Measurements from ENCODE around the gene CATSPERZ. TPM values are rescaled to one million over a fixed set of nuclear protein-coding genes. Genes with fewer than 3 reads are reported as not detected.
A peak's percentile ranks its signal among the peaks of the same experiment; 100 is the strongest.

The CATSPERZ gene
- total and polyA plus RNA-seq, 9 donors = not detected

DNA sequence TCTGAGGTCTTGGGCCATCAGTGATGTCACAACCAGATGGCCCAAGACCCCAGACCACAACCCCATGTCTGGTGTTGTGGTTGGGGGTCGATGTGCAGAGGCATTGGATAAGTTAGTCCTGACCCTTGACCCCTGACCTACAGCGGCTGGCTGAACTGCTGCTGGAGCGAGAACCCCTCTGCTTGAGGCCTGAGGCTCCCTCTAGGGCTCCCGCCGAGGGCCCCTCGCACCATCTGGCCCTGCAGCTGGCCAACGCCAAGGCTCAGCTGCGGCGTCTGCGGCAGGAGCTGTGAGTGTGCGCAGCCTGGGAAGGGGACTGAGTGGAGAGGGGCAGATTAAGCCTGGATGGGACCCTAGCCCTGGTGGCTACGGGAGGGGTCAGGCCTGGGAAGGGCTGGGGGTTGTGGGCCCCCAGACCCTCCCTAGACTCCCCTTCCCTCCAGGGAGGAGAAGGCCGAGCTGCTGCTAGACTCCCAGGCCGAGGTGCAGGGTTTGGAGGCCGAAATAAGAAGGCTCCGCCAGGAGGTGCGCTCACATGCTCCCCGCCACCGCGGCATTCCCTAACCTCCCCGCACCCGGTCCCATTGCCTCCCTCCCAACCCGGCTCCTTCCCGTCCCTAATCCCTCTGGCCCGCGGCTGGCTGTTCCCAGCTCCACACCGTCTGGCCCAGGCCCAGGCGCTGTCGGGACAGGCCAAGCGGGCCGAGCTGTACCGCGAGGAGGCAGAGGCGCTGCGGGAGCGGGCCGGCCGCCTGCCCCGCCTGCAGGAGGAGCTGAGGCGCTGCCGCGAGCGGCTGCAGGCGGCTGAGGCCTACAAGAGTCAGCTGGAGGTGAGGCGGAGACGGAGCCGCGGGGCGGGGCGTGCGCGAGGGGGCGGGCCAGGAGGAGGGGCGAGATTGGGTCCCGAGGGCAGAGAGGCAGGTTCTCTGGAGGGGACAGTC lies 42.0 kb downstream of the CATSPERZ start:
- Histone ChIP-seq H3K4me3 (peak overlapping the region; percentile 39), H3K9me3 (no peaks in the 10 kb centered on the region), H3K27me3 (no peaks in the 10 kb centered on the region), H3K4me1 (ENCODE audit: insufficient read depth) (peaks cover 2% of the 10 kb centered on the region), H3K36me3 (no peaks in the 10 kb centered on the region), H3K27ac (no peak overlapping the region)
- peak; percentile 83 to 92 (median 85) for DNase-seq
- 14 to 22% (median 17%) methylated on average over 33 to 55 of the region's 55 CpGs for WGBS, 3 donors
- TF ChIP-seq CTCF (IDR thresholded peaks at IDR 0.05) (peak in 2 of 3 donors; percentile 37 to 47), EP300 (IDR thresholded peaks at IDR 0.05) (no peak)
- intact Hi-C loops (cut with DNase I) = no loop called here

GRCh38 chr11:64342869-64343745 lies 42.9 kb downstream of the CATSPERZ start:
- intact Hi-C loops (cut with DNase I) = no loop called here
- 55 to 69% (median 60%) methylated on average over 25 to 29 of the region's 29 CpGs for WGBS, 3 donors
- Histone ChIP-seq H3K4me1 (ENCODE audit: insufficient read depth) (peaks cover 2% of the 10 kb centered on the region), H3K9me3 (no peaks in the 10 kb centered on the region), H3K27me3 (no peaks in the 10 kb centered on the region), H3K36me3 (no peaks in the 10 kb centered on the region), H3K4me3 (peak overlapping the region; percentile 39), H3K27ac (no peak overlapping the region)
- DNase-seq = peak in 1 of 5 donors; percentile 57
- TF ChIP-seq POLR2A (IDR thresholded peaks at IDR 0.05) (no peak), EP300 (IDR thresholded peaks at IDR 0.05) (no peak), CTCF (IDR thresholded peaks at IDR 0.05) (no peak)

GRCh38 chr11:64343767-64344559 lies 43.8 kb downstream of the CATSPERZ start:
- Histone ChIP-seq H3K9me3 (no peaks in the 10 kb centered on the region), H3K4me3 (no peak overlapping the region), H3K27me3 (no peaks in the 10 kb centered on the region), H3K36me3 (no peaks in the 10 kb centered on the region), H3K27ac (no peak overlapping the region), H3K4me1 (ENCODE audit: insufficient read depth) (peaks cover 2% of the 10 kb centered on the region)
- intact Hi-C loops (cut with DNase I) = no loop called here
- no peak for TF ChIP-seq POLR2A (IDR thresholded peaks at IDR 0.05)
- TF ChIP-seq EP300 (IDR thresholded peaks at IDR 0.05) = no peak
- no peak for TF ChIP-seq CTCF (IDR thresholded peaks at IDR 0.05)
- no peak for DNase-seq
- 81 to 89% (median 81%) methylated on average over 18 of the region's 18 CpGs for WGBS, 3 donors

DNA sequence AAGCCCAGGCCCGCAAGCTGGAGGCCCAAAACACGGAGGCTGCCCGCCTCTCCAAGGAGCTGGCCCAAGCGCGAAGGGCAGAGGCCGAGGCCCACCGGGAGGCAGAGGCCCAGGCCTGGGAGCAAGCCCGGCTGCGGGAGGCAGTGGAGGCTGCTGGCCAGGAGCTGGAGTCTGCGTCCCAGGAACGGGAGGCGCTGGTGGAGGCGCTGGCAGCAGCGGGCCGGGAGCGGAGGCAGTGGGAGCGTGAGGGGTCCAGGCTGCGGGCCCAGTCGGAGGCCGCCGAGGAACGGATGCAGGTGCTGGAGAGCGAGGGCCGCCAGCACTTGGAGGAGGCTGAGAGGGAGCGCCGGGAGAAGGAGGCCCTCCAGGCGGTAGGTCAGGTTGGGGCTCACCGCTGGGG lies 44.6 kb downstream of the CATSPERZ start:
- TF ChIP-seq POLR2A (IDR thresholded peaks at IDR 0.05) (no peak), EP300 (IDR thresholded peaks at IDR 0.05) (no peak), CTCF (IDR thresholded peaks at IDR 0.05) (no peak)
- Histone ChIP-seq H3K4me3 (no peak overlapping the region), H3K4me1 (ENCODE audit: insufficient read depth) (peaks cover 2% of the 10 kb centered on the region), H3K36me3 (no peaks in the 10 kb centered on the region), H3K9me3 (no peaks in the 10 kb centered on the region), H3K27ac (no peak overlapping the region), H3K27me3 (no peaks in the 10 kb centered on the region)
- no peak for DNase-seq
- intact Hi-C loops (cut with DNase I) = no loop called here
- 87 to 92% (median 90%) methylated on average over 28 of the region's 28 CpGs for WGBS, 3 donors

All from ovary (tissue), 9 donors.